ENCODE data around the gene UST.

GRCh38 chr6:148720897-148721296 is 25.9 kb upstream of the UST start:
- no peak for TF ChIP-seq POLR2A (IDR thresholded peaks at IDR 0.05; ENCODE audit: low read length)
- TF ChIP-seq GATA1 (IDR thresholded peaks at IDR 0.05; ENCODE audit: low read depth, low read length) = no peak

Data from erythroblast (primary cell).